GM19043 (cell line): ENCODE results near the gene SQSTM1.
"Not testable (repeated sequence)": the region's sequence is repeated elsewhere in the genome, so short reads cannot be mapped to it uniquely, and the experiment has no call there.

Experiments
- ATAC-seq: cut with Tn5 transposase; IDR thresholded peaks from one replicate; pipeline ENCODE4 v1.9.1; 2021; ENCODE audit warnings: low read depth; ENCODE audit not compliant: unreplicated experiment

SQSTM1 gene

DNA sequence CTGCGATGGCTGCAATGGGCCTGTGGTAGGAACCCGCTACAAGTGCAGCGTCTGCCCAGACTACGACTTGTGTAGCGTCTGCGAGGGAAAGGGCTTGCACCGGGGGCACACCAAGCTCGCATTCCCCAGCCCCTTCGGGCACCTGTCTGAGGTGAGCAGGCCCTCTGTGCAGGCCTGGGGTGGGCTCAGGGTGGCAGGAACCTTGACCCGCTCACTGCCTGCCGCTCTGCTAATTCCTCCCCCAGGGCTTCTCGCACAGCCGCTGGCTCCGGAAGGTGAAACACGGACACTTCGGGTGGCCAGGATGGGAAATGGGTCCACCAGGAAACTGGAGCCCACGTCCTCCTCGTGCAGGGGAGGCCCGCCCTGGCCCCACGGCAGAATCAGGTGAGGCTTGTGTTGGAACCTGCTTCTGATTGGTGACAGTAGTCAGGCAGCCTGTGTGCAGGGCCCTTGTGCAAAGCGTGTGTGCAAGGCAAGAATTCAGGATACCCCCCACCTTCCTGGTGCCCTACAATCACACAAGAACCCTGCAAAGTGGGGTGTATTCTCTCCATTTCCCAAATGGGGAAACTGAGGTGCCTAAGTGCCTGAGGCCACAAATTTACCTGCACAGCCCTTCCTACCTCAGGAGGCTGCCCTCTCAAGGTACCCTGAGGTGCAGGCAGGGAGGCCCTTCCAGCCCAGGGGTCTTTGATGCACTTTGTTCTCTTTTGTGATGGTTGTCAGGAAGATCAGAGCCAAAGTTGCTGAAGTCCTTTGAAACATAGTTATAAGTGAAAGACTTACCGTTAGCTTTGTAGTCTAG is 3.4 kb downstream of the SQSTM1 start:
- ATAC-seq, result no peak

DNA sequence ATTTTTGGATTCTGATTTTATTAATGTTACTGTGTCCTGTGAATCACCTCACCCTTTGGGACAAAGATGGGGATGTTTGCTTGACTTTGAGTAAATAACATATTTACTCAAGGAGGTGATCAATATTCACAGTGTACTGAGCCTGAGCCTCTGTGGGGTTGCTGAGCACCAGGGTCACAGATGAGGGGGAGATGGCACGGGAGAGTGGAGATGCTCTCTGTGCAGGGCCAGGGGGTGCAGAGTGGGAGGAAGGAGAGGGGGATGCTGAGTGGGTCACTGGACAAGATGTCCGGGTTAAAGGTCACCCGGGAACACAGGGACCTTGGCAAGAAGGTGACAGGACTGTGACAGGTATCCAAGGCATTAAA is 4.0 kb downstream of the SQSTM1 start:
- ATAC-seq, result no peak

DNA sequence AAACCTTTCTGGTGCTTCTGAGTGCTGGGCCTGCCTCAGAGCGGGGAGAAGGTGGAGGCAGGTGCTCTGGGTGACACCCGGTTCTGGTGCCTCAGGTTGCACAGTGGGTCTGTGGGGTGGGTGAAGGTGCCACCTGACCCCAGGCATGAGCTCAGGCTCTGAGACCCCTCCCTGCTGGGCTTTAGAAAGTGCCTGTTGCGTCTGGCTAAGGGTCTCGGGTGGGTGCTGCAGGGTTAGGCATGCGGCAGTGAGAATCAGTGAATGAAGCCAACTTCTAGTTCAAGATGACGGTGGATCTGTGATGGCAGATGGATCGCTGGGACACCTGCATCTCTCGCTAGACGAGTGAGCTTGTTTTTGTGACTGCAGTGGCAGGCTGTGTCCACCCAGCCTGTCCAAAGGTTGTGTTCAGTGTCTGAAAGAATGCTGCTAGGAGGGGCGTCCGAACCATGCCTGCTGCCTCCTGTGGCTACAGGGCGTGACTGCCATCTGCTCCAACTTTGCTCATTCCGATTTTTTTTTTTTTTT is 5.0 kb downstream of the SQSTM1 start:
- ATAC-seq, result no peak

DNA sequence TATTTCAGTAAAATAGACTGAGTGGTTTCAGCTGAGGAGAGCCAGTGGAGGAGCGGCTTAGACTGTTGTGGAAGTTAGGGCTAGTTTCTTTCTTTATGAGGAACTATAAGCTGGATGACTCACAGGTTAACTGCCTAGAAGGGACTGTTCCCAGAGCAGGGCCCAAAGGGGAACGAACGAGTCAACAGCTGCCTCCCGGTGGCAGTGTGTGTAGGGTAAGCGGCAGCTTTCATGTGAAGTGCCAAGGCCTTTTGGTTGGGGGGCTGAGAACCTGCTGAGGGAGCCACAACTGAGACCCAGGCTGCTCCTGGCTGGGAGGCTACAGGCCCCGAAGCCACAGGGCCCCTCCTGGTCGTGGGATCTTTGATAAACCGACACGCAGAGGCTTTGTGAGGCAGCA is 7.0 kb downstream of the SQSTM1 start:
- ATAC-seq, result no peak

DNA sequence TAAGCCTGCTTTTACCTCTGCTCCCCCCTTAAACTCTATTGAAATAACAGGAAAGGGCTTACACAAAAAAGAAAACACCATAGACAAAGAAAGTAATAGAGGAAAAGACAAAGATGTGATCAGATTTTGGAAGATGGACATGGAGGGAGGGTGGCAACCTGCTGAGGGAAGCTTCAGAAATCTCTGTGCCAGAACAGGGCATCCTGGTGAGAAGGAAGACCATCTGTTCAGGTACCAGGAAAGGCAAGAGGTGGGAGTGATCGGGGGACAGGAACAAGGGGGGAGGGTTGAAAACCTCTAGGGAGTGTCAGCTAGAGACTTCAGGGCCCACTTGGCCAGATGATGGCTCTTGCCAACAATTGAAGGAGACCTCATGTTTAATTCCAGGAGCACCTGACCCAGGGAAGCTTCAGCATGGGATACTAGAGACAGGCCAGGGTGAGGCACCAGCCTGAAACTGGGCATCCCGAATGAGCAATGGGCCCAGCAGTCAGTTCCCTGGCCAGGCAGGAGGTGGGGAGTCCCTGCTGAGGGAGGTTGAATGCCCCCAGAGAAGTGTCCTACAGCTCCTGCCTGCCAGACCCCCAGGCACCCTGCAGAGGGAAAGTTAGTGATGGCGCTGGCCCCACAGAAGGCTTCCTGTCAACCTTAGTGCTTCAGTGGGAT is 8.2 kb downstream of the SQSTM1 start:
- ATAC-seq, result no peak

DNA sequence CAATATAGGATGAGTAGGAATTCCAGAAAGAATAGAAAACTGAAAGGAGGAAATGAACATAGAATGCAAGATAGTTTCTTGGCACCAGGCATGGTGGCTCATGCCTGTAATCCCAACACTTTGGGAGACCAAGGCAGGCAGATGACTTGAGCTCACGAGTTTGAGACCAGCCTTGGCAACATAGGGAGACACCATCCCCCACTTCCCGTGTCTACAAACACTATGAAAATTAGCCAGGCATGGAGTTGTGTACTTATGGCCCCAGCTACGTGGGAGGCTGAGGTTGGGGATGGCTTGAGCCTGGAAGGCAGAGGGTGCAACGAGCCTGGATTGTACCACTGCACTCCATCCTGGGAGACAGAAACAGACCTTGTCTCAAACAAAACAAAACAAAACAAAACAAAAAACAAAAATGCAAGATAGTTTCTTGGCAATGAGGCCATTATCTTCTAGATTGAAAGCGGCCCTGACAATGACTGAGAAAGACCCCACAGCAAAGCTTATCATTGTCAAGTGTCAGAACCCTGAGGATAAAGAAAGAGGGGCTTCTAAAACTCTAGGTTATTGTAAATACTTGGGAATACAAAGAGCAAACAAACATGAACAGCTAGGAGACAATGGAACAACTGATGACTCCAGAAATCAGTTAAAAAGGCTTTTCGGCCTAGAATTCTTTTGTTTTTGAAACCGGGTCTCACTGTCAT is 9.2 kb downstream of the SQSTM1 start:
- ATAC-seq, result no peak

DNA sequence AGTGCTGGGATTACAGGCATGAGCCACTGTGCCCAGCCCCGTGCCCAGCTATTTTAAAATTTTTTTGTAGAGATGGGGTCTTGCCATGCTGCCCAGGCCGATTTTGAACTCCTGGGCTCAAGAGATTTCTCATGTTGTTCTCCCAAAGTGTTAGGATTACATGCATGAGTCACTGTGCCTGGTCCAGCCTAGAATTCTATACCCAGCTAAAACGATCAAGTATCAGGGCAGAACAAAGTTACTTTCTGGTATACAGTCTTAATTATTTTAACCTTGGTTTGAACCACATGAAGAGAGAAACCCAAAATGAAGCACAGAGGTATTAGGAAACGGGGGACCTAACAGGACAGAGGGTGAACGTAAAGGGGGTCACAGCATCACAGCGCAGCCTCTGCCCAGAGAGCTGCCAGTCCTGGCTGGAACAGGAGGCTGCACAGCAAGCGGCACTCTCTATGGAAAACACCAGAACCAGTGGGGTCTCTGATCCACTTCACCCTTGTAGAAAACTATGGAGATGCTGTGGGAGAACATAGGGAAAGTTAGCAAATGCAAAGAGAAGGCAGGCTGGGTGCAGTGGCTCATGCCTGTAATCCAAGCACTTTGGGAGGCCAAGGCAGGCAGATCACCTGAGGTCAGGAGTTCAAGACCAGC is 10.2 kb downstream of the SQSTM1 start:
- ATAC-seq, result no peak

DNA sequence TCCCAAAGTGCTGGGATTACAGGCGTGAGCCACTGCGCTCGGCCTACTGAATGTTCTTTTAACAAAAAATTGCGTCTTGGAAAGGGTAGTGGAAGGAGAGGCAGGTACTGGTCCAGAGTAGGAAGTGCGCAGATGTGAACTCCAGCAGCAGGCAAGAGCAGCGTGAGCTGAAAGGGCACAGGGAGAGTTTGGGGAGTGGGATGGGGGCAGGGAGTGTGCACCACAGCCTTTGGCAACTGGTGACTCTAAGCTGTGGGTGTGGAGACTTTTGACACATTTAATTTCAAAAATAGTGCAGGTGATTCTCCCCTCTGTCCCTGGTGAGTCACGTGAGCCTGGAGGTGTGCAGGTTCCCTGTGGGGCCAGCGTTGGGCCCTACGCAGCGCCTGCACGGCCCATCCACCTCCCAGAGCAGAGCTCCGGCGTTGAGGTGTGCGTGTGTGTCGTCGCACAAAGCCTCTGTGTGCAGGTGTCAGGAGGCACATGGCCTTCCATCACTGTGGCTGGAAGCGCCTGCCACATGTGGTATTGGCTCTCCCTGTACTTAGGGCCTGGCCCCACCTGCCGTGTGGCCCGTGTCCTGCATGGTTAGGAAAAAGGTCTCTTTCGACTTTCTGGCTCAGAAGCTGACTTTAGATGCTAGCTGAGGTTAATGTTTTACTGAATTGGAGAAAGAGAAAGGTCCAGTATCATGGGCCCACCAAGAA is 11.5 kb downstream of the SQSTM1 start:
- no peak for ATAC-seq

DNA sequence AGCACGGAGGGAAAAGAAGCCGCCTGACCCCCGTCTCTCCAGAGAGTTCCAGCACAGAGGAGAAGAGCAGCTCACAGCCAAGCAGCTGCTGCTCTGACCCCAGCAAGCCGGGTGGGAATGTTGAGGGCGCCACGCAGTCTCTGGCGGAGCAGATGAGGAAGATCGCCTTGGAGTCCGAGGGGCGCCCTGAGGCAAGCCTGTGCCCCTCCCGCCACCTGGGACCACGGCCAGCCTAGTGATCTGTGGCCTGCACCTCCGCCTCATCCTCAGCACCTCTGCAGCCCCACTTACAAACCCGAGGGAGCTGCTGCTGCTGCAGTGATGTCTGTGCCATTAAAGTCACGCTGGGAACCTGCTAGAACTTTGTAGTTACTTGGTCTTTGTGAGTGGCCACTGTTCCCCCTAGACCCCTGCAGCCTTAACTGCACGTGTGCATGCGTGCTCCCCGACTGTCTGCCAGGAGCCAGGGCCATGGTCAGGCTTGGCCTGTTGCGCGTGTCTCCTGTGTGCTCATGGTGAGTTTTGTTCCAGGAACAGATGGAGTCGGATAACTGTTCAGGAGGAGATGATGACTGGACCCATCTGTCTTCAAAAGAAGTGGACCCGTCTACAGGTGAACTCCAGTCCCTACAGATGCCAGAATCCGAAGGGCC is 12.5 kb downstream of the SQSTM1 start:
- no peak for ATAC-seq

DNA sequence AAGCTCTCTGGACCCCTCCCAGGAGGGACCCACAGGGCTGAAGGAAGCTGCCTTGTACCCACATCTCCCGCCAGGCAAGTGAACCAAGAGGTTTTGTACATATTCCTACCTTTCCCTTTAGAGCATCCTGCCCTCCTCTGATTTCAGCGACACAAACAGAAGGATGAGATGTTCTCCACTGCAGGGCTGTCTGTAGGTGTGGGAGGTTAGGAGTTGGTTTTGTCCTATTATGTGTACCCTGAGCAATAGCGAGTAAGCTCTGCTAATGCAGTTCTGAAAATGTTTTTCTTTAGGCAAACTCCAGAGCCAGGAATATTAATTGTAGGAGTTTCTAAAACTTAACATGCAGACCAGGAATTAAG is 13.0 kb downstream of the SQSTM1 start:
- ATAC-seq, result no peak

DNA sequence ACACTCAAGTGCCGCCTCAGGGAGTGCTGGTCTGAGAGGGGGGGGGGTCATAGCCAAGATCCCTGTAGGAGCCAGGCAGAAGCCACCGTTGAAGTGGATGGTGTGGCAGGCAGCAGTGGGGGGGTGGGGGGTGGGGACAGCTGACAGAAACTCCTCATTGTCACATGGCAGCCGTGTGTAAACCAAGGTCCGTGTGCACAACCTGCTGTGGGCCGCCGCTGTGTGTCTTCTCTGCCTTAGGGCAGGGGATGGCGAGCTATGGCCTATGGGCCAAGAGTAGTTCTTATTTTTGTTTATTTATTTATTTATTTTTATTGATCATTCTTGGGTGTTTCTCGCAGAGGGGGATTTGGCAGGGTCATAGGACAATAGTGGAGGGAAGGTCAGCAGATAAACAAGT is 13.4 kb downstream of the SQSTM1 start:
- no peak for ATAC-seq

DNA sequence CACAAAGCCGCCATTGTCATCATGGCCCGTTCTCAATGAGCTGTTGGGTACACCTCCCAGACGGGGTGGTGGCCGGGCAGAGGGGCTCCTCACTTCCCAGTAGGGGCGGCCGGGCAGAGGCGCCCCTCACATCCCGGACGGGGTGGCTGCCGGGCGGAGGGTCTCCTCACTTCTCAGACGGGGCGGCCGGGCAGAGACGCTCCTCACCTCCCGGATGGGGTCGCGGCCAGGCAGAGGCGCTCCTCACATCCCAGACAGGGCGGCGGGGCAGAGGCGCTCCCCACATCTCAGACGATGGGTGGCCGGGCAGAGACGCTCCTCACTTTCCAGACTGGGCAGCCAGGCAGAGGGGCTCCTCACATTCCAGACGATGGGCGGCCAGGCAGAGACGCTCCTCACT is 14.2 kb downstream of the SQSTM1 start:
- not testable (repeated sequence) for ATAC-seq

DNA sequence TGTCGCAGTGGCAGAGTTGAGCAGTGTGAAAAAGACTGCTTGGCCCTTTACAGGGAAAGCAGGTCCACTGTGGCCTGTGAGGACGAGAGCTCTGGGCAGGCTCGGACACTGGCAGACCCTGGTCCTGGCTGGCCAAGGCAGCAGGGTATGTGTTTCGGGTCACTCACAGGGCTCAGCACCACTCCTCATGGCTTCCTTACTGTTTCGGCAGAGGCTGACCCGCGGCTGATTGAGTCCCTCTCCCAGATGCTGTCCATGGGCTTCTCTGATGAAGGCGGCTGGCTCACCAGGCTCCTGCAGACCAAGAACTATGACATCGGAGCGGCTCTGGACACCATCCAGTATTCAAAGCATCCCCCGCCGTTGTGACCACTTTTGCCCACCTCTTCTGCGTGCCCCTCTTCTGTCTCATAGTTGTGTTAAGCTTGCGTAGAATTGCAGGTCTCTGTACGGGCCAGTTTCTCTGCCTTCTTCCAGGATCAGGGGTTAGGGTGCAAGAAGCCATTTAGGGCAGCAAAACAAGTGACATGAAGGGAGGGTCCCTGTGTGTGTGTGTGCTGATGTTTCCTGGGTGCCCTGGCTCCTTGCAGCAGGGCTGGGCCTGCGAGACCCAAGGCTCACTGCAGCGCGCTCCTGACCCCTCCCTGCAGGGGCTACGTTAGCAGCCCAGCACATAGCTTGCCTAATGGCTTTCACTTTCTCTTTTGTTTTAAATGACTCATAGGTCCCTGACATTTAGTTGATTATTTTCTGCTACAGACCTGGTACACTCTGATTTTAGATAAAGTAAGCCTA is 15.7 kb downstream of the SQSTM1 start:
- peak; percentile 79 for ATAC-seq

DNA sequence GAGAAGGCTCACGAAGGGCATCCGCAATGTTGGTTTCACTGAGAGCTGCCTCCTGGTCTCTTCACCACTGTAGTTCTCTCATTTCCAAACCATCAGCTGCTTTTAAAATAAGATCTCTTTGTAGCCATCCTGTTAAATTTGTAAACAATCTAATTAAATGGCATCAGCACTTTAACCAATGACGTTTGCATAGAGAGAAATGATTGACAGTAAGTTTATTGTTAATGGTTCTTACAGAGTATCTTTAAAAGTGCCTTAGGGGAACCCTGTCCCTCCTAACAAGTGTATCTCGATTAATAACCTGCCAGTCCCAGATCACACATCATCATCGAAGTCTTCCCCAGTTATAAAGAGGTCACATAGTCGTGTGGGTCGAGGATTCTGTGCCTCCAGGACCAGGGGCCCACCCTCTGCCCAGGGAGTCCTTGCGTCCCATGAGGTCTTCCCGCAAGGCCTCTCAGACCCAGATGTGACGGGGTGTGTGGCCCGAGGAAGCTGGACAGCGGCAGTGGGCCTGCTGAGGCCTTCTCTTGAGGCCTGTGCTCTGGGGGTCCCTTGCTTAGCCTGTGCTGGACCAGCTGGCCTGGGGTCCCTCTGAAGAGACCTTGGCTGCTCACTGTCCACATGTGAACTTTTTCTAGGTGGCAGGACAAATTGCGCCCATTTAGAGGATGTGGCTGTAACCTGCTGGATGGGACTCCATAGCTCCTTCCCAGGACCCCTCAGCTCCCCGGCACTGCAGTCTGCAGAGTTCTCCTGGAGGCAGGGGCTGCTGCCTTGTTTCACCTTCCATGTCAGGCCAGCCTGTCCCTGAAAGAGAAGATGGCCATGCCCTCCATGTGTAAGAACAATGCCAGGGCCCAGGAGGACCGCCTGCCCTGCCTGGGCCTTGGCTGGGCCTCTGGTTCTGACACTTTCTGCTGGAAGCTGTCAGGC is 16.6 kb downstream of the SQSTM1 start:
- ATAC-seq, result no peak

DNA sequence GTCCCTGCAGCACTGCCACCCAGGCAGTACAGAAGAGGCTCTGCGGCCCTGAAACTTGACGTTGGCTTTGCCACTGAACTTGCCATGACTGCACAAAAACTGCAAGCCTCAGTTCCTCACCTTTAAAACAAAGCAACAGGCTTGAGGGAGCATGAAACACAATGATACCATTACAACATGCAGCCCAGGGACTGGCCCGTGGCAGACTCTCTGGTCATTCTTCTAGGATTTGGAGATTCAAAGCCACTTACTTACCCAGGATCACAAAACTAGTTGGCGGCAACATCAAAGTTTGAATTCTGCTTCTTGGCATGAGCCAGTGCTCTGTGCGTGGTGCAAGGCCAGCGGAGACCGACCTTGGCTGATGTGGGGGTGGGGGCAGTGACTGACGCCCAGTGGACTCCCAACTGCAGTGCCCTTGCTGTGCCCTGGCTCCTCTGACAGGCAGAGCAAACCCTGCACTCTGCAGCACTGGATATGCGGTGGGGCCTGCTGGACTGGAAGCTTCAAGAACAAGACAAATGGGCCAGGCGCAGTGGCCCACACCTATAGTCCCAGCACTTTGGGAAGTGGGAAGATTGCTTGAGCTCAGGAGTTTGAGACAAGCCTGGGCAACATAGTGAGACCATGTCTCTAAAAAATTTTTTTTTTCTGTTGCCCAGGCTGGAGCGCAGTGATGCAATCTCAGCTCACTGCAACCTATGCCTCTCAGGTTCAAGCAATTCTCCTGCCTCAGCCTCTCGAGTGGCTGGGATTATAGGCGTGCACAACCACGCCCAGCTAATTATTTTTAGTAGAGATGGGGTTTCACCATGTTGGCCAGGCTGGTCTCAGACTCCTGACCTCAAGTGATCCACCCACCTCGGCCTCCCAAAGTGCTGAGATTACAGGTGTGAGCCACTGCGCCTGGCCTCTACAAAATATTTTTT is 18.9 kb downstream of the SQSTM1 start:
- no peak for ATAC-seq

DNA sequence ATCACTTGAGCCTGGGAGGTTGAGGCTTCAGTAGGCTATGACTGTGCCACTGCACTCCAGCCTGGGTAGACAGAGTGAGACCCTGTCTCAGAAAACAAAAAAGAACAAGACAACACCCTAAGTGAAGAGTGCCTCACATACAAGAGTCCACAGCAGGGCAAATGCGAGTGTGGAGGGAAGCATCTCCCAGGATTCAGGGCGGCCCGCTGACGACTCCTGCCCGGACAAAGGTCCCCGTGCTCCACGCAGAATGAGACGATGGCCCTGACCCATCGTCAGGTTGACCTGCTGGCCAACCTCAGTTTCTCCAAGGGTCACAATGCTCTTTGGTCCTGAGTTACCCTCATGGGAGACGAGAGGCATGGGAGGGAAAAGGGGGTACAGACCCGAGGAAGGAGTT is 19.6 kb downstream of the SQSTM1 start:
- ATAC-seq, result no peak

DNA sequence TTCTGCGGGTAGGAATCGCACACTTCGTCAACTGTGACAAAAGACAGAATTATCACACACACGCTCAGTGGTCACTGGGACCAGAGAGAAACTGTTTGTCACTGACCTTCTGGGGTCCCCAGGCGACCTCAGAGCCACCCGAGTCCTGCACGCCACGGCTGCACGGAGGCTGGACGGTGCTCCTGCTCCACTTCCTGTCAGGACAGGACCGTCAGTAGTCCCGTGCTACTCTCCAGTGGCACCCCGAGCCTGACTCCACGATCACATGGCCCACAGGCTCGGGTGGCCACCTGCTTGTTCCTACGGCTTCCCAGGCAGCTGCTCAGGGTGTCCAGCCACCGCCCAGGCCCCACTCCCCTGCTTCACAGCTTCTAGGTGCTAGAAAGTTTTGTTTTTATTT is 20.1 kb downstream of the SQSTM1 start:
- no peak for ATAC-seq
